ENCODE measurements around the gene NMNAT3. TPM values are rescaled to one million over a fixed set of nuclear protein-coding genes. Genes with fewer than 3 reads are reported as not detected.

NMNAT3 gene
- total RNA-seq, 4 donors from 2014 or later = 9.5 to 17.2 (median 12.8) TPM

- H3K4me1 ChIP-seq = peaks cover 0 to 5% of the 10 kb centered on the region in 2 donors
- intact Hi-C loops (cut with DNase I; ENCODE audit: low total_unique reads) (no loop called here), in situ Hi-C loops (cut with MboI; ENCODE audit: low sequenced_read_pairs in 4 of 4) (no loop called here)
- no peaks in the 10 kb centered on the region for H3K9me3 ChIP-seq
- H3K4me3 ChIP-seq = no peak overlapping the region
- H3K36me3 ChIP-seq = no peaks in the 10 kb centered on the region
- no peak for TF ChIP-seq CTCF (IDR thresholded peaks at IDR 0.05 in 4 of 5, conservative IDR thresholded peaks at IDR 0.05 in 1 of 5)
- TF ChIP-seq POLR2A (IDR thresholded peaks at IDR 0.05) = no peak
- no peak overlapping the region for H3K27ac ChIP-seq
- DNase-seq (no peak), ATAC-seq (no peak)
- no peaks in the 10 kb centered on the region for H3K27me3 ChIP-seq
These were observed 19.8 kb downstream of the NMNAT3 start for GRCh38 chr3:139657936-139658335.

- intact Hi-C loops (cut with DNase I; ENCODE audit: low total_unique reads) = no loop called here
- H3K27me3 ChIP-seq = no peaks in the 10 kb centered on the region
- ATAC-seq = no peak
These were observed 20.3 kb downstream of the NMNAT3 start for GRCh38 chr3:139657434-139657833.

GRCh38 chr3:139655909-139656595 is 21.7 kb downstream of the NMNAT3 start:
- peaks cover 0 to 5% of the 10 kb centered on the region in 2 donors for H3K4me1 ChIP-seq
- in situ Hi-C loops (cut with MboI; ENCODE audit: low sequenced_read_pairs in 4 of 4) = no loop called here
- H3K36me3 ChIP-seq = no peaks in the 10 kb centered on the region
- ATAC-seq (peak in 1 of 2 donors; percentile 41), DNase-seq (no peak)
- TF ChIP-seq POLR2A (IDR thresholded peaks at IDR 0.05) (no peak), CTCF (IDR thresholded peaks at IDR 0.05 in 4 of 5, conservative IDR thresholded peaks at IDR 0.05 in 1 of 5) (no peak)
- intact Hi-C loops (cut with DNase I; ENCODE audit: low total_unique reads) = no loop called here
- no peak overlapping the region for H3K27ac ChIP-seq
- no peaks in the 10 kb centered on the region for H3K27me3 ChIP-seq
- H3K4me3 ChIP-seq = no peak overlapping the region
- H3K9me3 ChIP-seq = no peaks in the 10 kb centered on the region

More at GRCh38 chr3:139657434-139657833, 20.3 kb downstream of the NMNAT3 start:
- no peak for TF ChIP-seq CTCF (IDR thresholded peaks at IDR 0.05 in 4 of 5, conservative IDR thresholded peaks at IDR 0.05 in 1 of 5)
- H3K9me3 ChIP-seq = no peaks in the 10 kb centered on the region
- no peak overlapping the region for H3K4me3 ChIP-seq
- in situ Hi-C loops (cut with MboI; ENCODE audit: low sequenced_read_pairs in 4 of 4) = no loop called here
- no peaks in the 10 kb centered on the region for H3K36me3 ChIP-seq
- no peak overlapping the region for H3K27ac ChIP-seq
- peaks cover 0 to 5% of the 10 kb centered on the region in 2 donors for H3K4me1 ChIP-seq
- DNase-seq = no peak

GRCh38 chr3:139654637-139655365 is 23.0 kb downstream of the NMNAT3 start:
- no peaks in the 10 kb centered on the region for H3K9me3 ChIP-seq
- TF ChIP-seq POLR2A (IDR thresholded peaks at IDR 0.05) (no peak), CTCF (IDR thresholded peaks at IDR 0.05 in 4 of 5, conservative IDR thresholded peaks at IDR 0.05 in 1 of 5) (no peak)
- H3K27me3 ChIP-seq = no peaks in the 10 kb centered on the region
- ATAC-seq (no peak), DNase-seq (no peak)
- H3K27ac ChIP-seq = no peak overlapping the region
- peaks cover 0 to 5% of the 10 kb centered on the region in 2 donors for H3K4me1 ChIP-seq
- no peaks in the 10 kb centered on the region for H3K36me3 ChIP-seq
- no peak overlapping the region for H3K4me3 ChIP-seq
- in situ Hi-C loops (cut with MboI; ENCODE audit: low sequenced_read_pairs in 4 of 4) = no loop called here
- intact Hi-C loops (cut with DNase I; ENCODE audit: low total_unique reads) = no loop called here
